ENCODE results near the gene ATP11C.

Gene ATP11C

DNA sequence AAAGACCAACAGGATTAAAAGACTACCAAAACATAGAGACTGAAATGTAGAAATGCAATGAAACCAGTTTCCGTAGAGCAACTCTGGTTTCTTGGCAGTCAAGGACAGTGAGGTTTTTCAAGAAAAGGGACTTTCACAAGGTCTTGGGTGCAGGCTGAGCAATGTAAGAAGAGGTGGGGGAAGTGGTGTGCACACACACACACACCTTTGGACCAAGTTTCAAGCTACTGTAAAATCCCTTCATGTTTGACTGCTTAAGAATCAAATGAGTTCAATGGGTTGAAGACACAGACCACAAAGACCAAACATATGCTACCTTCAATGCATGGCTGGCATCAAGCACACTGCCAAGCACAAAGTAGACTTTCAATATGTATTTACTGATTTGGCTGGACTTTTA lies 207.1 kb downstream of the ATP11C start:
- no peak for ATAC-seq (ENCODE audit: insufficient read depth, low read depth)
- H3K4me1 ChIP-seq (ENCODE audit: insufficient read depth, low read length) = no peaks in the 10 kb centered on the region
- H2AFZ ChIP-seq (ENCODE audit: low read depth, low read length) = no peak overlapping the region
- H3K36me3 ChIP-seq (ENCODE audit: insufficient read depth, low read length) = no peaks in the 10 kb centered on the region; the same call in 1 of the 2 replicates
- H3K4me3 ChIP-seq (ENCODE audit: low read depth in 1 of 2, low read length in 2 of 2) = no peak overlapping the region
- TF ChIP-seq, protein P1, sequence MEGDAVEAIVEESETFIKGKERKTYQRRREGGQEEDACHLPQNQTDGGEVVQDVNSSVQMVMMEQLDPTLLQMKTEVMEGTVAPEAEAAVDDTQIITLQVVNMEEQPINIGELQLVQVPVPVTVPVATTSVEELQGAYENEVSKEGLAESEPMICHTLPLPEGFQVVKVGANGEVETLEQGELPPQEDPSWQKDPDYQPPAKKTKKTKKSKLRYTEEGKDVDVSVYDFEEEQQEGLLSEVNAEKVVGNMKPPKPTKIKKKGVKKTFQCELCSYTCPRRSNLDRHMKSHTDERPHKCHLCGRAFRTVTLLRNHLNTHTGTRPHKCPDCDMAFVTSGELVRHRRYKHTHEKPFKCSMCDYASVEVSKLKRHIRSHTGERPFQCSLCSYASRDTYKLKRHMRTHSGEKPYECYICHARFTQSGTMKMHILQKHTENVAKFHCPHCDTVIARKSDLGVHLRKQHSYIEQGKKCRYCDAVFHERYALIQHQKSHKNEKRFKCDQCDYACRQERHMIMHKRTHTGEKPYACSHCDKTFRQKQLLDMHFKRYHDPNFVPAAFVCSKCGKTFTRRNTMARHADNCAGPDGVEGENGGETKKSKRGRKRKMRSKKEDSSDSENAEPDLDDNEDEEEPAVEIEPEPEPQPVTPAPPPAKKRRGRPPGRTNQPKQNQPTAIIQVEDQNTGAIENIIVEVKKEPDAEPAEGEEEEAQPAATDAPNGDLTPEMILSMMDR (IDR thresholded peaks at IDR 0.05; ENCODE audit: borderline replicate concordance, extremely low read depth, low read length, poor library complexity, severe bottlenecking) = no peak
- no peak for TF ChIP-seq EZH2 (IDR thresholded peaks at IDR 0.05; ENCODE audit: borderline replicate concordance, low read depth, low read length, severe bottlenecking)
- no peaks in the 10 kb centered on the region for H3K79me2 ChIP-seq (ENCODE audit: insufficient read depth, low read length)
- H3K9ac ChIP-seq (ENCODE audit: low read depth, low read length) = no peak overlapping the region
- no peaks in the 10 kb centered on the region for H3K9me3 ChIP-seq (ENCODE audit: insufficient read depth, low read length, severe bottlenecking)
- H3K4me2 ChIP-seq (ENCODE audit: insufficient read depth, low read length) = no peak overlapping the region
- H3K27ac ChIP-seq (ENCODE audit: low read length) = no peak overlapping the region
- H3K27me3 ChIP-seq (ENCODE audit: insufficient read depth, low read length, poor library complexity) = no peaks in the 10 kb centered on the region
- DNase-seq = no peak
- H4K20me1 ChIP-seq (ENCODE audit: insufficient read depth, low read length) = no peaks in the 10 kb centered on the region

DNA sequence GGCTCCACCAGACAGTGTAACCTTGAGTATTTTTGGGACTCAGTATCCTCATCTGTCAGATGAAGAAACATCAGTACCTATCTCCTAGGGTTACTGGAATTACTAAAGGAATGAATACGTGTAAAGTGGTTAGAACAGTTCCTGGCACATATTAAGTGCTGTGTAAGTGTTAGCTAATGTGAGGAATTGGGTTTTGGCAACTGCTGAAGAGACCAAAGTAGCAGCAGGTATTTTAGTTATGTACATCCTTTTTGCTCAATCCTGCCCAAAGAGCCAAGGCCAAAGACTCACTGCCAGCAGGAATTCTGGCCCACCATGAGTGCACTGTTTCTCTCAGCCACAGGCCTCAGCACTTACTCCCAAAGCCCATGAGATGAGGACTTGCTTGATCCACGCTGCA lies 208.2 kb downstream of the ATP11C start:
- Histone ChIP-seq H2AFZ (ENCODE audit: low read depth, low read length) (no peak overlapping the region), H3K79me2 (ENCODE audit: insufficient read depth, low read length) (no peaks in the 10 kb centered on the region), H3K4me2 (ENCODE audit: insufficient read depth, low read length) (no peak overlapping the region), H3K9ac (ENCODE audit: low read depth, low read length) (no peak overlapping the region), H3K4me1 (ENCODE audit: insufficient read depth, low read length) (no peaks in the 10 kb centered on the region), H3K27me3 (ENCODE audit: insufficient read depth, low read length, poor library complexity) (no peaks in the 10 kb centered on the region), H3K9me3 (ENCODE audit: insufficient read depth, low read length, severe bottlenecking) (no peaks in the 10 kb centered on the region), H4K20me1 (ENCODE audit: insufficient read depth, low read length) (no peaks in the 10 kb centered on the region), H3K27ac (ENCODE audit: low read length) (no peak overlapping the region), H3K4me3 (ENCODE audit: low read depth in 1 of 2, low read length in 2 of 2) (no peak overlapping the region), H3K36me3 (ENCODE audit: insufficient read depth, low read length) (no peaks in the 10 kb centered on the region; the same call in 1 of the 2 replicates)
- ATAC-seq (ENCODE audit: insufficient read depth, low read depth) (no peak), DNase-seq (no peak)
- TF ChIP-seq, protein P1 (IDR thresholded peaks at IDR 0.05; ENCODE audit: borderline replicate concordance, extremely low read depth, low read length, poor library complexity, severe bottlenecking) = no peak
- TF ChIP-seq EZH2 (IDR thresholded peaks at IDR 0.05; ENCODE audit: borderline replicate concordance, low read depth, low read length, severe bottlenecking) = no peak

DNA sequence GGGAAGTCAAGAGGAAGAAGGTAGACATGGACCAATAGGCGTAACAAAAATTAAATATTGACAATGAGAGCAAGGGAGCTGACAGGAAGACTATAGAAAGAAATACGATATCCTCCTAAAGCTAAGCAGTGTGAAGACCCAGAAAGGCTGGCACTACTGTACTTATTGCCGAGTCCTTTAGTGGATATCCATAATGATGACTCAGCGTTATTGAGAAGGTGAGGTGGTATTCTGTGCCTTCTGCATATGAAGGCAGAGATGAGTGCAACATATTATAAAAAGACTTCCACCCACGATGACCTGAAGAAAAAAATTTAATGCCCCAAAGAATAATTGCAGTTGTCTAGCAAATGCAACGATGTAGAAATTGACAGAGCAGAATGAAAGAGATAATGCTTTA lies 211.9 kb downstream of the ATP11C start:
- no peaks in the 10 kb centered on the region for H3K9me3 ChIP-seq (ENCODE audit: insufficient read depth, low read length, severe bottlenecking)
- no peak overlapping the region for H2AFZ ChIP-seq (ENCODE audit: low read depth, low read length)
- no peak overlapping the region for H3K4me2 ChIP-seq (ENCODE audit: insufficient read depth, low read length)
- no peaks in the 10 kb centered on the region for H4K20me1 ChIP-seq (ENCODE audit: insufficient read depth, low read length)
- H3K9ac ChIP-seq (ENCODE audit: low read depth, low read length) = no peak overlapping the region
- no peaks in the 10 kb centered on the region for H3K4me1 ChIP-seq (ENCODE audit: insufficient read depth, low read length)
- TF ChIP-seq, protein P1 (IDR thresholded peaks at IDR 0.05; ENCODE audit: borderline replicate concordance, extremely low read depth, low read length, poor library complexity, severe bottlenecking) = no peak
- no peak for TF ChIP-seq EZH2 (IDR thresholded peaks at IDR 0.05; ENCODE audit: borderline replicate concordance, low read depth, low read length, severe bottlenecking)
- H3K79me2 ChIP-seq (ENCODE audit: insufficient read depth, low read length) = no peaks in the 10 kb centered on the region
- no peaks in the 10 kb centered on the region; the same call in 1 of the 2 replicates for H3K36me3 ChIP-seq (ENCODE audit: insufficient read depth, low read length)
- H3K27me3 ChIP-seq (ENCODE audit: insufficient read depth, low read length, poor library complexity) = no peaks in the 10 kb centered on the region
- no peak overlapping the region for H3K4me3 ChIP-seq (ENCODE audit: low read depth in 1 of 2, low read length in 2 of 2)
- no peak for ATAC-seq (ENCODE audit: insufficient read depth, low read depth)
- no peak overlapping the region for H3K27ac ChIP-seq (ENCODE audit: low read length)
- DNase-seq = no peak

DNA sequence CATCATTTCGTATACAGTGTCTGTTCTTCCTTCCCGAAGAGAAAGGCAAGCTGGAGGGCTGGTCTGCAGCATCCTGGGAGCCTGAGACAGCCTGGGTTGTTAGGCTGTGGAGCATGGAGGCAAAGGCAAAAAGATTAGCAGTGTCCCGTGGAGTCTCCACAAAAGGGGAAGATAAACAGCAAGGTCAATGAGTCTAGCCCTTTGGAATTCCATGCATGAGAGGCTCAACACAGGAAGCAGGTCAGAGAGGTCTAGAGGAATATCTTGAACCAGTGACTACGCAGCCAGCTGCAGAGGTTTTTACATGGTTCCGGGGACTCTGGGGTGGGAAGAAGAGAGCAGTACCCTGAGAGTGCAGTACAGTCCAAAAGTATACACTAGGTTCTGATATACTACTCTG lies 212.7 kb downstream of the ATP11C start:
- Histone ChIP-seq H3K27me3 (ENCODE audit: insufficient read depth, low read length, poor library complexity) (no peaks in the 10 kb centered on the region), H3K27ac (ENCODE audit: low read length) (no peak overlapping the region), H3K36me3 (ENCODE audit: insufficient read depth, low read length) (no peaks in the 10 kb centered on the region), H4K20me1 (ENCODE audit: insufficient read depth, low read length) (no peaks in the 10 kb centered on the region), H2AFZ (ENCODE audit: low read depth, low read length) (no peak overlapping the region), H3K4me3 (ENCODE audit: low read depth in 1 of 2, low read length in 2 of 2) (no peak overlapping the region), H3K79me2 (ENCODE audit: insufficient read depth, low read length) (no peaks in the 10 kb centered on the region), H3K9me3 (ENCODE audit: insufficient read depth, low read length, severe bottlenecking) (no peaks in the 10 kb centered on the region), H3K4me1 (ENCODE audit: insufficient read depth, low read length) (no peaks in the 10 kb centered on the region), H3K9ac (ENCODE audit: low read depth, low read length) (no peak overlapping the region), H3K4me2 (ENCODE audit: insufficient read depth, low read length) (no peak overlapping the region)
- ATAC-seq (ENCODE audit: insufficient read depth, low read depth) (no peak), DNase-seq (no peak)
- TF ChIP-seq, protein P1 (IDR thresholded peaks at IDR 0.05; ENCODE audit: borderline replicate concordance, extremely low read depth, low read length, poor library complexity, severe bottlenecking) = no peak
- TF ChIP-seq EZH2 (IDR thresholded peaks at IDR 0.05; ENCODE audit: borderline replicate concordance, low read depth, low read length, severe bottlenecking) = no peak

Measured in DND-41 (cell line).